HepG2 (cell line): Measurements from ENCODE around the gene HSP90AB1. TPM values are rescaled to one million over a fixed set of nuclear protein-coding genes. Genes with fewer than 3 reads are reported as not detected.
A peak's percentile ranks its signal among the peaks of the same experiment; 100 is the strongest.

Experiments
- CAMTA2 ChIP-seq: sonication (generic); formaldehyde crosslinking; IDR thresholded peaks from 2 replicates; pipeline ENCODE4 v1.4.0; 2020; ENCODE audit warnings: mild to moderate bottlenecking, missing genetic modification reagents, borderline replicate concordance
- GMEB1 ChIP-seq: sonication (generic); formaldehyde crosslinking; IDR thresholded peaks from 2 replicates; pipeline ENCODE4 v1.5.1; 2020; ENCODE audit warnings: missing genetic modification reagents, mild to moderate bottlenecking, borderline replicate concordance
- JARID2 ChIP-seq: sonication (generic); formaldehyde crosslinking; IDR thresholded peaks from 2 replicates; pipeline ENCODE4 v1.8.1; 2023; ENCODE audit warnings: missing genetic modification reagents, inconsistent platforms; ENCODE audit not compliant: insufficient replicate concordance
- KDM1A ChIP-seq: IDR thresholded peaks from 2 replicates; pipeline ENCODE4 v1.6.1; 2016; ENCODE audit warnings: missing compliant biosample characterization
- NFE2 ChIP-seq: sonication (generic); formaldehyde crosslinking; IDR thresholded peaks from 2 replicates; pipeline ENCODE4 v1.4.0; 2020; ENCODE audit warnings: missing genetic modification reagents
- NFKB2 ChIP-seq: sonication (generic); formaldehyde crosslinking; IDR thresholded peaks from 2 replicates; pipeline ENCODE4 v1.4.0; 2020; ENCODE audit warnings: missing genetic modification reagents, borderline replicate concordance
- PBX2 ChIP-seq: IDR thresholded peaks from 2 replicates; pipeline ENCODE4 v1.6.1; 2016; ENCODE audit warnings: control low read depth
- PPARG ChIP-seq: conservative IDR thresholded peaks from 2 replicates; pipeline ENCODE4 v1.6.1; 2016; ENCODE audit warnings: missing biosample characterization, missing genetic modification reagents
- PRDM15 ChIP-seq: sonication (generic); formaldehyde crosslinking; IDR thresholded peaks from 2 replicates; pipeline ENCODE4 v1.4.0; 2020; ENCODE audit warnings: missing genetic modification reagents
- REXO4 ChIP-seq: sonication (generic); formaldehyde crosslinking; IDR thresholded peaks from 2 replicates; pipeline ENCODE4 v1.8.0; 2022; ENCODE audit warnings: missing genetic modification reagents, mild to moderate bottlenecking, borderline replicate concordance
- SATB2 ChIP-seq: sonication (generic); formaldehyde crosslinking; IDR thresholded peaks from 2 replicates; pipeline ENCODE4 v1.5.0; 2020; ENCODE audit warnings: missing genetic modification reagents
- SMC3 ChIP-seq: IDR thresholded peaks from 2 replicates; pipeline ENCODE4 v1.6.1; 2011; ENCODE audit warnings: low read length, improper control_type of control experiment
- XRCC5 ChIP-seq: fragments of 200-400 bp; formaldehyde crosslinking; optimal IDR thresholded peaks from 2 replicates; pipeline ENCODE3; 2017; ENCODE audit warnings: mild to moderate bottlenecking, low read length
- ZNF614 ChIP-seq: IDR thresholded peaks from 2 replicates; pipeline ENCODE4 v1.6.1; 2018; ENCODE audit warnings: missing biosample characterization, missing genetic modification reagents, inconsistent platforms, borderline replicate concordance
- ZNF674 ChIP-seq: sonication (generic); formaldehyde crosslinking; IDR thresholded peaks from 2 replicates; pipeline ENCODE4 v1.5.0; 2020; ENCODE audit warnings: low read depth, mild to moderate bottlenecking, missing genetic modification reagents
- polyA plus RNA-seq, 8 experiments: library from polyadenylated mRNA; depleted of rRNA in 3 of 8; stranded (reverse) in 7 of 8; unstranded in 1 of 8; fragments of >200 nt; fragmentation: Illumina TruSeq in 4 of 8; extraction: Trizol in 4 of 8; gene quantifications; 2 replicates each; pipeline versions ENCODE4 v1.2.1 to v1.2.3, GENCODE V29; 2011 to 2016; ENCODE audit warnings: low read depth in 4 of 8, missing spikeins in 1 of 8, mixed read lengths in 1 of 8; ENCODE audit not compliant: insufficient read depth in 1 of 8
- total RNA-seq, 5 experiments: library from RNA; depleted of rRNA; stranded (reverse); fragments of >200 nt; fragmentation: Illumina TruSeq; extraction: Trizol; gene quantifications; 2 replicates each; pipeline ENCODE4 v1.2.3, GENCODE V29; 2016; ENCODE audit warnings: low read depth in 1 of 5
- TF ChIP-seq, protein P1 (sequence below): sonication (generic); formaldehyde crosslinking; IDR thresholded peaks from 2 replicates; pipeline ENCODE4 v1.5.0; 2020; ENCODE audit warnings: missing genetic modification reagents, mild to moderate bottlenecking, borderline replicate concordance
- TF ChIP-seq, protein P2 (sequence below): sonication (generic); formaldehyde crosslinking; IDR thresholded peaks from 2 replicates; pipeline ENCODE4 v1.8.0; 2022; ENCODE audit warnings: mild to moderate bottlenecking, missing genetic modification reagents, moderate library complexity
- TF ChIP-seq, protein P3 (sequence below): sonication (generic); formaldehyde crosslinking; IDR thresholded peaks from 2 replicates; pipeline ENCODE4 v1.5.0; 2020; ENCODE audit warnings: mild to moderate bottlenecking, missing genetic modification reagents, moderate library complexity

The HSP90AB1 gene
- total and polyA plus RNA-seq, 2 of the 13 experiments (the other 11 are each of a cell fraction or from before 2014, with no cell fraction given), result 1,325 to 1,472 TPM

DNA sequence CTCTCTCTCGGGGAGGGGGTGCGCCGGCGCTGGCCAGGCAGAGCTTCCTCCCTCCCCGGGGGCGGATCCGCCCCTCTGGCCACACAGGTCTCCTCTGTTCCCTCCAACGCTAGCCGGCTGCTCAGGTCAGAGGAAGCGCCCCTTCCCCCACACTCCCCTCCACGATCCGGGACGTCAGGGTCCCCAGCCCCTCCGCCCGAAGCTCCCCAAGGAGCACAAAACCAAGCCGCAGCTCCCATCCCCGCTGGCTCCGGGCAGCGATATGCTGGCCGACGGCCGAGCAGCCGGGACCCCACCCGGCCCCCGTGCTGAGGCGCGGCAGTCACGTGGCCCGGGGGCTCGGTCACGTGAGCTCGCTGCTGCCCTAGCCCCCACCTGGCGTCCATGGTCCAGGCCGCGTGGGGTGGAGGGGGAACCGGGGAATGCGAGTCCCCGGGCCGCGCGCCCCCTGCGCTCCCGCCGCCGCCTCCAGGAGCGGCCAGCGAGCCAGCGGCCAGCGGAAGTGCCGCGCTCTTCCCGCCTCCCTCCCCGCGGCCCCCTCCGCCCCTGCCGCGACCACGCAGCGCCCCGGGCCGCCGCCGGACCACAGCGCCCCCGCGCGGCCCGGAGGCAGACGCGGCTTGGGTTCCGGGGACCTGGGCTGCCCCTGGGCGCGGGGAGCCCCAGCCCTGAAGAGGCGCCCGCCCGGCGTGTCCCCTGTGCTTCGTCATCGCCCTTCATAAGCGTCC, 10.3 kb downstream of the HSP90AB1 start, which contains the start of gene SLC35B2 (continued):
- TF ChIP-seq SMC3 (no peak), PRDM15 (CRISPR knock-in tag) (no peak), NFE2 (no peak), KDM1A (no peak), CAMTA2 (CRISPR knock-in tag) (no peak), ZNF674 (CRISPR knock-in tag) (peak; percentile 87; the same call in 1 of the 2 replicates), REXO4 (CRISPR knock-in tag) (no peak), JARID2 (CRISPR knock-in tag) (peak; percentile 49), ZNF614 (CRISPR knock-in tag) (peak; percentile 74; the same call in 1 of the 2 replicates), GMEB1 (CRISPR knock-in tag) (0 out of 2 replicates have a peak, but pooled peaks have one; percentile 37), PPARG (CRISPR knock-in tag) (no peak; the same call in none of the 2 replicates), SATB2 (CRISPR knock-in tag) (no peak; the same call in 1 of the 2 replicates), PBX2 (CRISPR knock-in tag) (0 out of 2 replicates have a peak, but pooled peaks have one; percentile 26), NFKB2 (CRISPR knock-in tag) (peak; percentile 71; the same call in 1 of the 2 replicates), XRCC5 (no peak)
- TF ChIP-seq, protein P1, sequence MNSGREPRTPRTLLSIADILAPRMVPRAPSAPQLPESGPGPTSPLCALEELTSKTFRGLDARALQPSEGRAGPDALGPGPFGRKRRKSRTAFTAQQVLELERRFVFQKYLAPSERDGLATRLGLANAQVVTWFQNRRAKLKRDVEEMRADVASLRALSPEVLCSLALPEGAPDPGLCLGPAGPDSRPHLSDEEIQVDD, result no peak
- TF ChIP-seq, protein P2, sequence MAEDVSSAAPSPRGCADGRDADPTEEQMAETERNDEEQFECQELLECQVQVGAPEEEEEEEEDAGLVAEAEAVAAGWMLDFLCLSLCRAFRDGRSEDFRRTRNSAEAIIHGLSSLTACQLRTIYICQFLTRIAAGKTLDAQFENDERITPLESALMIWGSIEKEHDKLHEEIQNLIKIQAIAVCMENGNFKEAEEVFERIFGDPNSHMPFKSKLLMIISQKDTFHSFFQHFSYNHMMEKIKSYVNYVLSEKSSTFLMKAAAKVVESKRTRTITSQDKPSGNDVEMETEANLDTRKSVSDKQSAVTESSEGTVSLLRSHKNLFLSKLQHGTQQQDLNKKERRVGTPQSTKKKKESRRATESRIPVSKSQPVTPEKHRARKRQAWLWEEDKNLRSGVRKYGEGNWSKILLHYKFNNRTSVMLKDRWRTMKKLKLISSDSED (CRISPR knock-in tag), result 0 out of 2 replicates have a peak, but pooled peaks have one; percentile 79
- TF ChIP-seq, protein P3, sequence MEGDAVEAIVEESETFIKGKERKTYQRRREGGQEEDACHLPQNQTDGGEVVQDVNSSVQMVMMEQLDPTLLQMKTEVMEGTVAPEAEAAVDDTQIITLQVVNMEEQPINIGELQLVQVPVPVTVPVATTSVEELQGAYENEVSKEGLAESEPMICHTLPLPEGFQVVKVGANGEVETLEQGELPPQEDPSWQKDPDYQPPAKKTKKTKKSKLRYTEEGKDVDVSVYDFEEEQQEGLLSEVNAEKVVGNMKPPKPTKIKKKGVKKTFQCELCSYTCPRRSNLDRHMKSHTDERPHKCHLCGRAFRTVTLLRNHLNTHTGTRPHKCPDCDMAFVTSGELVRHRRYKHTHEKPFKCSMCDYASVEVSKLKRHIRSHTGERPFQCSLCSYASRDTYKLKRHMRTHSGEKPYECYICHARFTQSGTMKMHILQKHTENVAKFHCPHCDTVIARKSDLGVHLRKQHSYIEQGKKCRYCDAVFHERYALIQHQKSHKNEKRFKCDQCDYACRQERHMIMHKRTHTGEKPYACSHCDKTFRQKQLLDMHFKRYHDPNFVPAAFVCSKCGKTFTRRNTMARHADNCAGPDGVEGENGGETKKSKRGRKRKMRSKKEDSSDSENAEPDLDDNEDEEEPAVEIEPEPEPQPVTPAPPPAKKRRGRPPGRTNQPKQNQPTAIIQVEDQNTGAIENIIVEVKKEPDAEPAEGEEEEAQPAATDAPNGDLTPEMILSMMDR (CRISPR knock-in tag), result peak; percentile 73
